ENCODE data around the gene CIB1.

Gene CIB1

DNA sequence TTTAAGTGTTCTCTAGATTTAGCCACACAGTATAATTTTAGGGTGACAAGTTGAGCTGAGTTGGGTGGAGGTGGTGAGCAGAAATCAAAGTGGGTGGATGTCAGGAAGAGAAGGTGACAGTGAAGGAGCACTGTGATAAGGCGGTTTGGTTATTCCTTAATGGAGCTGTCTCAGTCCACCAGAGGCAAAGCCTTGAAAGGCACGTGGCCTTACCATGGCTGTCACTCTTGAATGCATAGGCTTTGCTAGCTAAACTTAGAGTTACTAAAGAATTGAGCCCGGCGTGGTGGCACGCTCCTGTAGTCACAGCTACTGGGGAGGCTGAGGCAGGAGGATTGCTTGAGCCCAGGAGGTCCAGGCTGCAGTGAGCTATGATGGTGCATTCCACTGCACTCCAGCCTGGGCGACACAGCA is 15.1 kb upstream of the CIB1 start:
- Histone ChIP-seq H3K9me3 (ENCODE audit: insufficient read depth, low read depth, low read length) (no peaks in the 10 kb centered on the region), H3K4me2 (ENCODE audit: low read depth, low read length, poor library complexity, severe bottlenecking) (no peak overlapping the region), H3F3A (ENCODE audit: low read depth) (no peaks in the 10 kb centered on the region; the same call in 1 of the 2 replicates), H3K4me3 (ENCODE audit: low read length, poor library complexity, severe bottlenecking) (no peak overlapping the region), H4K20me1 (ENCODE audit: insufficient read depth, low read length, poor library complexity, severe bottlenecking) (no peaks in the 10 kb centered on the region), H3K79me2 (ENCODE audit: insufficient read depth, low read length) (no peaks in the 10 kb centered on the region), H2AFZ (ENCODE audit: low read length) (no peak overlapping the region), H3K36me3 (ENCODE audit: insufficient read depth, low read length) (no peaks in the 10 kb centered on the region), H3K4me1 (ENCODE audit: insufficient read depth, low read length, poor library complexity, severe bottlenecking) (no peaks in the 10 kb centered on the region), H3K27me3 (ENCODE audit: insufficient read depth, low read length, poor library complexity, severe bottlenecking) (no peaks in the 10 kb centered on the region), H3K9ac (ENCODE audit: low read depth, low read length, poor library complexity, severe bottlenecking) (no peak overlapping the region), H3K9me2 (replicated peaks; ENCODE audit: low read depth, low read length) (no peaks in the 10 kb centered on the region)
- TF ChIP-seq, protein P1, sequence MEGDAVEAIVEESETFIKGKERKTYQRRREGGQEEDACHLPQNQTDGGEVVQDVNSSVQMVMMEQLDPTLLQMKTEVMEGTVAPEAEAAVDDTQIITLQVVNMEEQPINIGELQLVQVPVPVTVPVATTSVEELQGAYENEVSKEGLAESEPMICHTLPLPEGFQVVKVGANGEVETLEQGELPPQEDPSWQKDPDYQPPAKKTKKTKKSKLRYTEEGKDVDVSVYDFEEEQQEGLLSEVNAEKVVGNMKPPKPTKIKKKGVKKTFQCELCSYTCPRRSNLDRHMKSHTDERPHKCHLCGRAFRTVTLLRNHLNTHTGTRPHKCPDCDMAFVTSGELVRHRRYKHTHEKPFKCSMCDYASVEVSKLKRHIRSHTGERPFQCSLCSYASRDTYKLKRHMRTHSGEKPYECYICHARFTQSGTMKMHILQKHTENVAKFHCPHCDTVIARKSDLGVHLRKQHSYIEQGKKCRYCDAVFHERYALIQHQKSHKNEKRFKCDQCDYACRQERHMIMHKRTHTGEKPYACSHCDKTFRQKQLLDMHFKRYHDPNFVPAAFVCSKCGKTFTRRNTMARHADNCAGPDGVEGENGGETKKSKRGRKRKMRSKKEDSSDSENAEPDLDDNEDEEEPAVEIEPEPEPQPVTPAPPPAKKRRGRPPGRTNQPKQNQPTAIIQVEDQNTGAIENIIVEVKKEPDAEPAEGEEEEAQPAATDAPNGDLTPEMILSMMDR (conservative IDR thresholded peaks at IDR 0.05; ENCODE audit: low read length) = no peak
- no peak for TF ChIP-seq EZH2phosphoT487 (IDR thresholded peaks at IDR 0.05; ENCODE audit: borderline replicate concordance)

- Histone ChIP-seq H4K20me1 (ENCODE audit: insufficient read depth, low read length, poor library complexity, severe bottlenecking) (no peaks in the 10 kb centered on the region), H3K4me1 (ENCODE audit: insufficient read depth, low read length, poor library complexity, severe bottlenecking) (no peaks in the 10 kb centered on the region), H3K27me3 (ENCODE audit: insufficient read depth, low read length, poor library complexity, severe bottlenecking) (no peaks in the 10 kb centered on the region), H3K4me2 (ENCODE audit: low read depth, low read length, poor library complexity, severe bottlenecking) (no peak overlapping the region), H3K9ac (ENCODE audit: low read depth, low read length, poor library complexity, severe bottlenecking) (no peak overlapping the region), H3F3A (ENCODE audit: low read depth) (no peaks in the 10 kb centered on the region; the same call in 1 of the 2 replicates), H3K9me2 (replicated peaks; ENCODE audit: low read depth, low read length) (no peaks in the 10 kb centered on the region), H3K9me3 (ENCODE audit: insufficient read depth, low read depth, low read length) (no peaks in the 10 kb centered on the region), H3K4me3 (ENCODE audit: low read length, poor library complexity, severe bottlenecking) (no peak overlapping the region), H3K79me2 (ENCODE audit: insufficient read depth, low read length) (no peaks in the 10 kb centered on the region), H3K36me3 (ENCODE audit: insufficient read depth, low read length) (no peaks in the 10 kb centered on the region), H2AFZ (ENCODE audit: low read length) (no peak overlapping the region)
- TF ChIP-seq, protein P1 (conservative IDR thresholded peaks at IDR 0.05; ENCODE audit: low read length) = no peak
- no peak for TF ChIP-seq EZH2phosphoT487 (IDR thresholded peaks at IDR 0.05; ENCODE audit: borderline replicate concordance)
Observed at GRCh38 chr15:90243943-90244639, 10.3 kb upstream of the CIB1 start.

- Histone ChIP-seq H3K9me2 (replicated peaks; ENCODE audit: low read depth, low read length) (no peaks in the 10 kb centered on the region), H3K27me3 (ENCODE audit: insufficient read depth, low read length, poor library complexity, severe bottlenecking) (no peaks in the 10 kb centered on the region), H2AFZ (ENCODE audit: low read length) (no peak overlapping the region), H3K9me3 (ENCODE audit: insufficient read depth, low read depth, low read length) (no peaks in the 10 kb centered on the region), H3F3A (ENCODE audit: low read depth) (no peaks in the 10 kb centered on the region), H3K36me3 (ENCODE audit: insufficient read depth, low read length) (no peaks in the 10 kb centered on the region), H3K4me3 (ENCODE audit: low read length, poor library complexity, severe bottlenecking) (no peak overlapping the region), H3K79me2 (ENCODE audit: insufficient read depth, low read length) (no peaks in the 10 kb centered on the region), H3K9ac (ENCODE audit: low read depth, low read length, poor library complexity, severe bottlenecking) (no peak overlapping the region), H3K4me1 (ENCODE audit: insufficient read depth, low read length, poor library complexity, severe bottlenecking) (no peaks in the 10 kb centered on the region), H4K20me1 (ENCODE audit: insufficient read depth, low read length, poor library complexity, severe bottlenecking) (no peaks in the 10 kb centered on the region), H3K4me2 (ENCODE audit: low read depth, low read length, poor library complexity, severe bottlenecking) (no peak overlapping the region)
- TF ChIP-seq, protein P1 (conservative IDR thresholded peaks at IDR 0.05; ENCODE audit: low read length) = no peak
- TF ChIP-seq EZH2phosphoT487 (IDR thresholded peaks at IDR 0.05; ENCODE audit: borderline replicate concordance) = no peak
Observed at GRCh38 chr15:90241343-90242192, 7.8 kb upstream of the CIB1 start.
